ENCODE measurements around the gene EEPD1. TPM values are rescaled to one million over a fixed set of nuclear protein-coding genes. Genes with fewer than 3 reads are reported as not detected.

EEPD1 gene
- total RNA-seq, 1 donor from 2014 or later, result 6.5 TPM

GRCh38 chr7:36308031-36308430 is 155.0 kb downstream of the EEPD1 start:
- Mint-ChIP-seq H3K27ac (no peak overlapping the region), H3K27me3 (ENCODE audit: insufficient read depth, low read depth) (peaks cover 8% of the 10 kb centered on the region), H3K4me3 (no peak overlapping the region), H3K4me1 (peaks cover 29% of the 10 kb centered on the region), H3K36me3 (no peaks in the 10 kb centered on the region), H3K9me3 (no peaks in the 10 kb centered on the region)
- Histone ChIP-seq H2AFZ (replicated peaks) (no peak overlapping the region), H3F3A (ENCODE audit: low read depth) (peaks cover 11% of the 10 kb centered on the region), H3K27me3 (peaks cover 14% of the 10 kb centered on the region), H3K4me1 (peaks cover 24% of the 10 kb centered on the region), H3K36me3 (no peaks in the 10 kb centered on the region), H3K9ac (no peak overlapping the region), H3K79me2 (ENCODE audit: low read depth) (no peaks in the 10 kb centered on the region), H3K9me3 (ENCODE audit: low read depth) (no peaks in the 10 kb centered on the region), H3K27ac (no peak overlapping the region), H3K4me2 (no peak overlapping the region), H4K20me1 (ENCODE audit: low read depth) (no peaks in the 10 kb centered on the region), H3K4me3 (no peak overlapping the region)
- DNase-seq (ENCODE audit: low spot score), result no peak
- no peak for TF ChIP-seq CTCF (IDR thresholded peaks at IDR 0.05)
- TF ChIP-seq EZH2phosphoT487 (IDR thresholded peaks at IDR 0.05), result no peak
- TF ChIP-seq EZH2 (IDR thresholded peaks at IDR 0.05), result no peak

GRCh38 chr7:36309301-36309700 is 156.2 kb downstream of the EEPD1 start:
- Histone ChIP-seq H3K4me3 (no peak overlapping the region), H3K79me2 (ENCODE audit: low read depth) (no peaks in the 10 kb centered on the region), H3K36me3 (no peaks in the 10 kb centered on the region), H3K27ac (no peak overlapping the region), H3K9ac (no peak overlapping the region), H2AFZ (replicated peaks) (peak overlapping the region; percentile 22), H4K20me1 (ENCODE audit: low read depth) (no peaks in the 10 kb centered on the region), H3K9me3 (ENCODE audit: low read depth) (no peaks in the 10 kb centered on the region), H3F3A (ENCODE audit: low read depth) (peaks cover 11% of the 10 kb centered on the region), H3K4me2 (no peak overlapping the region), H3K4me1 (peaks cover 12% of the 10 kb centered on the region), H3K27me3 (peaks cover 13% of the 10 kb centered on the region)
- Mint-ChIP-seq H3K36me3 (no peaks in the 10 kb centered on the region), H3K27me3 (ENCODE audit: insufficient read depth, low read depth) (peaks cover 13% of the 10 kb centered on the region), H3K4me3 (no peak overlapping the region), H3K4me1 (peaks cover 16% of the 10 kb centered on the region), H3K27ac (no peak overlapping the region), H3K9me3 (no peaks in the 10 kb centered on the region)
- DNase-seq (ENCODE audit: low spot score), result no peak
- TF ChIP-seq CTCF (IDR thresholded peaks at IDR 0.05), result no peak
- no peak for TF ChIP-seq EZH2 (IDR thresholded peaks at IDR 0.05)

- Histone ChIP-seq H3K4me1 (peaks cover 8% of the 10 kb centered on the region), H3K36me3 (no peaks in the 10 kb centered on the region), H4K20me1 (ENCODE audit: low read depth) (no peaks in the 10 kb centered on the region), H3K9ac (no peak overlapping the region), H3K4me2 (no peak overlapping the region), H3K27ac (no peak overlapping the region), H3K4me3 (no peak overlapping the region), H3K9me3 (ENCODE audit: low read depth) (no peaks in the 10 kb centered on the region), H2AFZ (replicated peaks) (peak overlapping the region; percentile 22), H3K79me2 (ENCODE audit: low read depth) (no peaks in the 10 kb centered on the region), H3F3A (ENCODE audit: low read depth) (peaks cover 11% of the 10 kb centered on the region), H3K27me3 (peaks cover 13% of the 10 kb centered on the region)
- DNase-seq (ENCODE audit: low spot score), result no peak
- no peak overlapping the region for H3K4me3 Mint-ChIP-seq
- TF ChIP-seq EZH2phosphoT487 (IDR thresholded peaks at IDR 0.05) (no peak), EZH2 (IDR thresholded peaks at IDR 0.05) (no peak), CTCF (IDR thresholded peaks at IDR 0.05) (no peak)
- peaks cover 12% of the 10 kb centered on the region for H3K4me1 Mint-ChIP-seq
- no peaks in the 10 kb centered on the region for H3K36me3 Mint-ChIP-seq
- no peak overlapping the region for H3K27ac Mint-ChIP-seq
- no peaks in the 10 kb centered on the region for H3K9me3 Mint-ChIP-seq
- peaks cover 14% of the 10 kb centered on the region for H3K27me3 Mint-ChIP-seq (ENCODE audit: insufficient read depth, low read depth)
Observed at GRCh38 chr7:36309716-36310115, 156.7 kb downstream of the EEPD1 start.

All from neural progenitor cell (in vitro differentiated cells).